ENCODE data around the gene FMC1.
A peak's percentile ranks its signal among the peaks of the same experiment; 100 is the strongest.
"Not testable (repeated sequence)": the region's sequence is repeated elsewhere in the genome, so short reads cannot be mapped to it uniquely, and the experiment has no call there.

FMC1 gene

GRCh38 chr7:139341058-139341775, at the start of gene FMC1:
FMC1 (plus strand) TSS chr7:139341337; CDS start chr7:139341385, 48 bp downstream.
- peak; percentile 58 to 62 (median 61) for DNase-seq (ENCODE audit: low read depth in 3 of 3, low spot score in 1 of 3)

- no peak for DNase-seq (ENCODE audit: low read depth in 3 of 3, low spot score in 1 of 3)
Observed at GRCh38 chr7:139292821-139293220, 48.3 kb upstream of the FMC1 start.

GRCh38 chr7:139293534-139293933, 47.6 kb upstream of the FMC1 start:
- DNase-seq (ENCODE audit: low read depth in 3 of 3, low spot score in 1 of 3): no peak

GRCh38 chr7:139294241-139294640, 46.9 kb upstream of the FMC1 start:
- DNase-seq (ENCODE audit: low read depth in 3 of 3, low spot score in 1 of 3): no peak

- DNase-seq (ENCODE audit: low read depth in 3 of 3, low spot score in 1 of 3): no peak
Observed at GRCh38 chr7:139294951-139295575, 46.1 kb upstream of the FMC1 start.

GRCh38 chr7:139297795-139298194, 43.3 kb upstream of the FMC1 start:
- no peak for DNase-seq (ENCODE audit: low read depth in 3 of 3, low spot score in 1 of 3)

- no peak for DNase-seq (ENCODE audit: low read depth in 3 of 3, low spot score in 1 of 3)
Observed at GRCh38 chr7:139299296-139299695, 41.8 kb upstream of the FMC1 start.

GRCh38 chr7:139300390-139300789, 40.7 kb upstream of the FMC1 start:
- no peak for DNase-seq (ENCODE audit: low read depth in 3 of 3, low spot score in 1 of 3)

GRCh38 chr7:139304517-139304916, 36.6 kb upstream of the FMC1 start:
- DNase-seq (ENCODE audit: low read depth in 3 of 3, low spot score in 1 of 3): no peak

- no peak for DNase-seq (ENCODE audit: low read depth in 3 of 3, low spot score in 1 of 3)
Observed at GRCh38 chr7:139317939-139318505, 23.1 kb upstream of the FMC1 start.

GRCh38 chr7:139321071-139321745, 19.9 kb upstream of the FMC1 start:
- DNase-seq (ENCODE audit: low read depth in 3 of 3, low spot score in 1 of 3): no peak

GRCh38 chr7:139324709-139325108, 16.4 kb upstream of the FMC1 start:
- DNase-seq (ENCODE audit: low read depth in 3 of 3, low spot score in 1 of 3): not testable (repeated sequence)

GRCh38 chr7:139328375-139328774, 12.8 kb upstream of the FMC1 start:
- no peak for DNase-seq (ENCODE audit: low read depth in 3 of 3, low spot score in 1 of 3)

- DNase-seq (ENCODE audit: low read depth in 3 of 3, low spot score in 1 of 3): no peak
Observed at GRCh38 chr7:139329119-139329518, 12.0 kb upstream of the FMC1 start.

- DNase-seq (ENCODE audit: low read depth in 3 of 3, low spot score in 1 of 3): no peak
Observed at GRCh38 chr7:139330333-139331030, 10.7 kb upstream of the FMC1 start.

- no peak for DNase-seq (ENCODE audit: low read depth in 3 of 3, low spot score in 1 of 3)
Observed at GRCh38 chr7:139332697-139333359, 8.3 kb upstream of the FMC1 start.

GRCh38 chr7:139333443-139333842, 7.7 kb upstream of the FMC1 start:
- DNase-seq (ENCODE audit: low read depth in 3 of 3, low spot score in 1 of 3): not testable (repeated sequence)

- no peak for DNase-seq (ENCODE audit: low read depth in 3 of 3, low spot score in 1 of 3)
Observed at GRCh38 chr7:139334399-139335150, 6.6 kb upstream of the FMC1 start.

- DNase-seq (ENCODE audit: low read depth in 3 of 3, low spot score in 1 of 3): no peak
Observed at GRCh38 chr7:139339025-139339424, 2.1 kb upstream of the FMC1 start.

- no peak for DNase-seq (ENCODE audit: low read depth in 3 of 3, low spot score in 1 of 3)
Observed at GRCh38 chr7:139339698-139340036, 1.5 kb upstream of the FMC1 start.
